RCC 7860 (cell line): Measurements from ENCODE around the gene TJAP1.

Experiments used
- DNase-seq: peaks from one replicate; pipeline ENCODE4 v3.0.0-alpha.2; 2015; ENCODE audit warnings: low spot score
- FAIRE-seq: peaks from 2 replicates; lab custom pipeline; 2012; peaks lifted over from hg19 to GRCh38; lab: Jason Lieb, UNC

The TJAP1 gene

DNA sequence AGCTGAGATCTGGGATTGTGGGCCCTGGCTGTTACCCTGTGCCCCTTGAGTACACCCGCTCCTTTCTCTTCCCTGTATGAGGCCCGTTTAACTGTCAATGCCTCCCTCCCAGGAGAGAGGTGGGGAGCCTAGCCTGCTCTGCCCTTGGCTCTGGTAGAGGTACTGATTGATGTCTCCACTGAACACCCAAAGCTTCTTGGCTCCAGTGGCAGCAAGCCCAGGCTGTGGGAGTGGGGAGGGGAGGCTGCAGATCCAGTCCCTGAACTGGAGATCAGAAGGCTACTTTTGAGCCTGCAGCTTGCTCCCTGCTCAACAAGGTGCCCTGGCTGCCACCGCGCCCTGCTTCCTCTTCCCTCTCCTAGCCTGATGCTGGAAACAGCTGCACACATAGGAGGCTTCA lies 25.3 kb downstream of the TJAP1 start:
- FAIRE-seq (no peak), DNase-seq (no peak)

DNA sequence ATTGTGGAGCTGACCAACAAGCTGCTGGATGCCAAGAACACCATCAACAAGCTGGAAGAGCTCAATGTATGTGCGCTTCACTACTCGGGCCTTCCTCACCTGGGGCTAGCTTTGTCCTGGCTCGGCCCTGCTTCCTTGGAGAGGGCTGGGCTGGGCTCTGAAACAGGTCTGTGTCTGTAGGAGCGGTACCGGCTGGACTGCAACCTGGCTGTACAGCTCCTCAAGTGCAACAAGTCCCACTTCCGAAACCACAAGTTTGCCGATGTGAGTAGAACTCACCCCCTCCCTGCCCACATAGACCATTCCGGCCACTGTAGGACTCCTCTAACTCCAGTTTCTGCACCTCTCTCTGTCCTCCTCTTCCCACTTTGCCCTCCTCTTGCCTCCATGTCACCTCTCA lies 26.1 kb downstream of the TJAP1 start:
- DNase-seq (no peak), FAIRE-seq (no peak)

DNA sequence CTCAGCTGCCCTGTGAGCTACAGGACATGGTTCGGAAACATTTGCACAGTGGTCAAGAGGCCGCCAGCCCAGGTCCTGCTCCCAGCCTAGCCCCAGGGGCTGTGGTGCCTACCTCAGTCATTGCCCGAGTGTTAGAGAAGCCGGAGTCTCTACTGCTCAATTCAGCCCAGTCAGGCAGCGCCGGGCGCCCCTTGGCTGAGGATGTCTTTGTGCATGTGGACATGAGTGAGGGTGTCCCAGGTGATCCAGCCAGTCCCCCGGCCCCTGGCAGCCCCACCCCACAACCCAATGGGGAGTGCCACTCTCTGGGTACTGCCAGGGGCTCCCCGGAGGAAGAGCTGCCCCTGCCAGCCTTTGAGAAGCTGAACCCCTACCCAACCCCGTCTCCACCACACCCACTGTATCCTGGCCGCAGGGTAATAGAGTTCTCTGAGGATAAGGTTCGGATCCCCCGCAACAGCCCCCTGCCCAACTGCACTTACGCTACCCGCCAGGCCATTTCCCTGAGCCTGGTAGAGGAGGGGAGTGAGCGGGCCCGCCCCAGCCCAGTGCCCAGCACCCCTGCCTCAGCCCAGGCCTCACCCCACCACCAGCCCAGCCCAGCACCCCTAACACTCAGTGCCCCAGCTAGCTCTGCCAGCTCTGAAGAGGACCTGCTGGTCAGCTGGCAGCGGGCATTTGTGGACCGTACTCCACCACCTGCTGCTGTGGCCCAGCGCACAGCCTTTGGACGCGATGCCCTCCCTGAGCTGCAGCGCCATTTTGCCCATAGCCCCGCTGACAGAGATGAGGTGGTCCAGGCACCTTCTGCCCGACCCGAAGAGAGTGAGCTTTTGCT lies 27.6 kb downstream of the TJAP1 start:
- FAIRE-seq (no peak), DNase-seq (no peak)

DNA sequence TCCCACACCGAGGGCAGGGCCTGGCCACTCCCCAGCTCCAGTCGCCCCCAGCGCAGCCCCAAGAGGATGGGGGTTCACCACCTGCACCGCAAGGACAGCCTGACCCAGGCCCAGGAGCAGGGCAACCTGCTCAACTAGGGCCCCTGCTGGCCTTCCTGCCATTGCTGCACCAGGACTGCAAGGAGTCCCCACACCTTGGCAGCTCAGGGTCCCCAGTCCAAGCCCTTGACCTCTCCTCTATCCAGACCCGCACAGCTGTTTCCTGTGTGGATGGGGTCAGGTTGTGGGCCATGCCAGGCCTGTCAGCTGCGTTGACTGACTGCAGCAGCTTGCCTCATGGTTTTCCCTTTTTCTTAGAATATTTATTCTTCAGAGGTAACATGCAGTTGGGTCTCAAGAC lies 28.3 kb downstream of the TJAP1 start:
- FAIRE-seq (no peak), DNase-seq (no peak)

DNA sequence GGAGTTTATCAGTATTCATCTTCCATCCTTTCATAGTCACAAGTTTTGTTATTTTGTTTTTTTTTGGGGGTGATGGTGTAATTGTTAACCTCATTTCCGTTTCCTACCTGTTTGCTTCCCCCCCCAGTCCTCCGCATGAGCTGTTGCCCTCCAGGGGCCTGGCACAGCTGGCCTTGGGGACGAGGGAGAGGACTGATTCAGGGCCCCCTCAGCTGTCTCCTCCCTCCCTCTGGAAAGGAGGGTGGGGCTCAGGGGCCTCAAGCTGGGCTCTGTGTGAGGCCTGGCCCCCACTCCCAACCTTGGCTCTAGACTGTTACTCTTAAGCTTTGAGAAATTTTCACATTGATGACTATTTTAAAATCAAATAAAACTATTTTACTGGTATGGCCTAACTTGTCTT lies 28.8 kb downstream of the TJAP1 start:
- FAIRE-seq = no peak
- DNase-seq = no peak

DNA sequence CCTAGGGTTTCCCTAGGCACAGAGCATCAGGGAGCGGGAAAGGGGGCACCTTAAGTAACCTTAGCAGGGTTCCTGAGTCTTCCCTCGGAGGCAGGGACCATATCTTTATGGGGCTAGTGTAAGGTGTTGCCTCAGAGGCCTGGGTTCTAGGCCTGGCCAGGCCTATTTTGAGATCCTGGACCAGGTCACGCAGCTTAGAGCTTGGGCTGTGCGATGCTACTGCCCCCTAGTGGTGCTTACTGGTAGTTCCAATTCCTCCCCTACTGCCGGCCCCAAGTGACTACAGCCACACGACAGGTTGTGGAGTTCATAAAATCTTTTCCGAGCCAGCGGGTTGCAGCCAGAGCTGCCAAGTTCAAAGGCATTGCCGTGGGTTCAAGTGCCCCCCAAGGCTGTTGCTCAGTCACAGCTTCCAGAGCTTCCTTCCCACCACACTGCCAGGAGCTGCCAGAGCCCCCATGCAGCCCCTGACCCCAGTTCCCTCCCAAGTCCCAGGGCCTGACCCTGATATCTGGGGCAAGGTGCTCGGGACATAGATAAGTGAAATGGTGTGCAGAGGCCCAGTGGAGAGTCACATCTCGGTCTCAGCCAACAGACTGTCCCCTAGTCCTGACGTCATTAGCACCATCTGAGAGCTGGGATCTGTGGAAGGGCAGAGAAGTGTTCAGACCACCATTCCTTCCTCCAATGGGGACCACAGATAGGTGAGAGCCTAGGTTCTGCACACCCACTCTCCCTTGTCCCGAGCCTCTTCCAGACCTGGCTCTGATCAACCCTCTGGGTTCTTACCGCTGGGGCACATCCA lies 29.5 kb downstream of the TJAP1 start:
- DNase-seq = peak; percentile 46
- no peak for FAIRE-seq

DNA sequence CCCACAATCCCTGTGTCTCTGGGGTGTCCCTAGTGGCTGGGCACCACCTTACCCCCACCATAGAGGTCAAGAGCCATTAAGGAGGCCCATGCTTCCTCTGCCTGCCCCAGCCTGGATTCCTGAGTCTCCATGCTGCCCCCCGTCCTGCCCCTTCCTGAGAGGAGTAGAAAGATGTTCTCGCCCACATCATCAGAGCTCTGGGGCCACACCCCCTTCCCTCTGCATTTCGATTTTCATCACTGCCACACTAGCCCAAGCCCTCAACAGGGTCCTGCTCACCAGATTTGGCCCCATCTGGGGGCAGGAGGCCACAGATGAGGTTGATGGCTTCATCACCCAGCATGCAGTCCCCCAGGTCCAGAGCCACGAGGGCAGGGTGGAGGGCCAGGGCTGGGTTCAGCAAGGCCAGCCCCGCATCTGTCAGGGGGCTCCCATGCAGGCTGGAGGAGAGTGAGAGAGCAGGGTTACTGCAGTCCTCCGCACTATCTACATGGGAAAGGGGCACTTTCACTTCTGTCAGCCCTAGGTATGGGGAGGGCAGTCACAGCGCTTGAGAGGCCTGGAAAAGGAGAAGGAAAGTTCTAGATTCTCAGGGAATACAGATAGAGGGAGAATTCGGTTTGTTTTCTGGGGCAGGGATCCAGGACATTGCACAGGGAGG lies 31.2 kb downstream of the TJAP1 start:
- no peak for DNase-seq
- FAIRE-seq = no peak

DNA sequence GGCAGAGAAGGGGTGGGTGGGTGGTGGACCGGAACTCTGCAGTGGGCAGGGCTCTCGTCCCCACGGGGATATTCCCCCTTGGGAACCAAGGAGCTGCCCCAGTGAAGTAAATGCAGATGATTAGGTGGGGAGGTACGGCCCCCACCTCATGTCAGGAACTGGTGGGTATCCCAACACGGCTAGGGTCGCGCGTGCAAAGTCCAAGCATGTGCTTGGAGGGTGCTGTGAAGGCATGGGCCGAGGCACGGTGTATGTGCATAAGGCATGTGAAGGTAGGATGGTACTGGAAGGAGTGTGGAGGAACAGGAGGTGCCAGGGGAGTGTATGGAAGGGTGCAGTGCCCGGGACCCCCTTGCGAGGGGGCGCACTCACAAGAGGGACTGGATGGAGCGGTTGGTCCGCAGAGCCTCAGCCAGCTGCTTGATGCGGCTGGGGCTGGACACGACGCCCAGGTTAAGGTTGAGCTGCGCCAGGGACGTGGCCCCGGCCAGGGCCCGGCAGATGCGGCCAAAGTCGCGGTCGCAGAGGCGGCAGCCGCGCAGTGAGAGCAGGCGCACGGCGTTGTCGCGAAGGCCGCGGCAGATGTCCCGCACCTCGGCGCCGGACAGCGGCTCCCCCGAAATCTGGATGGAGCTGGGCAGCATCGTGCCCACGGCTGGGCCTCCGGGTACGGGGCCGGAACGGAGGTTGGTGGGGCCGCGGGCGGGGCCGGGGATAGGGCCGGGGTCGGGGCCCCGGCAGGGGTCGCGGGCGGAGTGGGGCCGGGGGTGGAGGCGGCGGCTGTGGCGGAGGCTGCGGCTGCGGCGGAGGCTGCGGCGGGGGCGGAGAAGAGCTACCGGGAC lies 32.0 kb downstream of the TJAP1 start:
- DNase-seq (no peak), FAIRE-seq (no peak)

DNA sequence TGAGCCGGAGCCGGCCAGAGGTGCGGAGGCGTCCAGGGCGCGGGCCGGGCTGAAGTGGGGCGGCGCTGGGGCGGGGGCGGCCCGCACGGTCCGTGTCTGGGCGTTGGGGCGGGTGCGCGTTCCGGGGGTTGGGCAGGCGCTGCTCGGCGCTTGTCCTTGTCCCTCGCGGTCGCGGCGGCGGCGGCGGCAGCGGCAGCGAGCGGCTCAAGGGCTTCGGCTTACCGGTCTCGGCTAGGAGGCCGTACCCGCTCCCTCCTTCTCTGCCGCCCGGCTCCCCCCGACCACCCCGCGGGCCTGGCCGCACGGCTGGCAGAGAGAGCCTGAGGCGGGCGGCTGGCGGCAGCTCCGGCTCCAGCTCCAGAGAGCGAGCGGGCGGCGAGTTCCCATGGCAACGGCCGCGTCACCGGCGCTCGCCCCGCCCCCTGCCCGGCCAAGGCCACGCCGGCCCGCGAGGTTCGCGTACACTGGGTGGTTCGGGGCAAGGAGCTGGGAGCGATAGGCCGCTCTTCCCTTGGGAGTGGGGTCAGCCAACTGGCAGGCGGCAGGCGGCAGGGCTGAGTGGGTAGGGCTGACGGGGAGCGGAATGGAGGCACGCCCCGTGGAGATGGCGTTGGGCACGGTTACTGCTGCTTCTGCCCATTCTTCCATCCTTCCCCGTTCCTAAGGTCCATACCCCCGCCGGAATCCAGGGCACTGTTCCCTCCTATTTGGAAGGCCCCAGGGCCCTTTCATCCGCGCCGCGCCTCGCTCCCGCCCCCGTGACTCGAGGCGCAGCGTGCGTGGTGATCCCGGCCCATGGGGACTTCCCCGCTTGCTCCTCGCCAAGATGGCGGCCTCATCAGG lies 32.8 kb downstream of the TJAP1 start, which contains the start of gene LRRC73:
Gene LRRC73 (minus strand): TSS at position 363 of the 843 bp plus-strand sequence. CDS start 561 bp downstream, outside the sequence.
- DNase-seq (peak; percentile 43), FAIRE-seq (no peak)

DNA sequence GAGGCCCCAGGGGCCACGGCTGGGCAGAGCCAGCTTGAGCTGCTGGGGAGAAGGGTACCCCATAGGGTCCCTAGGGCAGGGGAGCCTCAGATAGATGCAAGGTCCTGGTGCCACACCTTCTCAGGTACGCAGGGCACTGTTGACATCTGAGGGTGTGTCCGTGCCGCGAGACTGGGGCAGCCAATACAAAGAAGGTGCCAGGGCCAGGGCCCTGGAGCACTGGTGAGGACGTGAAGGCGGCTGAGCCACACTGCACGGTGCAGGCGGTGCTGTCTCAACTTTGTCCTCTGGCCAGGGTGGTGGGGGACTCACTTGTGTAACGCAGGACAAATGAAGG lies 33.4 kb downstream of the TJAP1 start:
- DNase-seq = no peak
- no peak for FAIRE-seq

DNA sequence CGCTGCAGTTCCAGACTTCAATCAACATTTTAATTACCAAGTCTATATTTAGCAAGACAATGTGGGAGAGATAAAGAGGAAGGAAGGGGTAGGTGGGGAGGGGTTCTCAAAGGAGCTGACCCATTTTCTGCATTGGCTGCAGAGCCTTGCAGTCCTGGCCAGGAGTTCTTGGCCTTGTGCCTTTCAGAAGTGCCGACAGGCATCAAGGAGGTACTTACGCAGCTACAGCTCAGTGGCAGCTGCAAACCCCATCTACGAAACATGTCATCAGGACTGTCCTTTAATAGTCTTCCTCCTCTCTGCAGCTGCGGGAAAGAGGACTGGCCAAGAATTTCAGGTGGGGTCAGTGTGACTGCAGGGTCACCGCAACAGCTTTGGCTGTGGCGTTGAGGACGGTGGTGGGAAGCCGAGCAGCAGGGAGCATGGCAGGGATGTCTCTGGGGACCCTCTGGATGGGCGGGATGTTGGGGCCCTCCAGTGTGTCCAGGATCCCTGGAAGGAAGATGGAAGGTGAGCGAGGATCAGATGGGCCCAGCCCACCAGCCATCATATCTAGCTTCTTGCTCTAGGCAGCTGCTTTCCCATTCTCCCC lies 34.5 kb downstream of the TJAP1 start:
- no peak for FAIRE-seq
- DNase-seq = no peak

DNA sequence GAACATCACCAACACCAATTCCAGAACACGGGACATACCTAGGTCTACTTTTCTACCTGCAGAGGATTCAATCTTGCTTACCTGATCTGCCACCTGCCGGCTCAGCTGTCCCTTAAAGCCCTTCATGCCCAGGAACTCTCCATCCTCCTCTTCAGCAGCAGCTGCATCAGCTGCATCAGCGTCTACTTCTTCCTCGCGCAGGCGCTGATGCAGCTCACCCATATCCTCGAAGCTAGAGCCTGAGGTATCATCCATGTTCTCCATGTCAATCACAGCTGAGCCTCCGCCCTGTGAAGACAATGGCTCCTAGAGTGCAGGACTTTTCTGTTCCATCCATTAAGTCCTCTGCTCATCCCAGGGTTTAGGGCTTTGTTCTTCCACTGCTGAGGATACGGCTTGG lies 38.4 kb downstream of the TJAP1 start:
- FAIRE-seq (no peak), DNase-seq (no peak)

DNA sequence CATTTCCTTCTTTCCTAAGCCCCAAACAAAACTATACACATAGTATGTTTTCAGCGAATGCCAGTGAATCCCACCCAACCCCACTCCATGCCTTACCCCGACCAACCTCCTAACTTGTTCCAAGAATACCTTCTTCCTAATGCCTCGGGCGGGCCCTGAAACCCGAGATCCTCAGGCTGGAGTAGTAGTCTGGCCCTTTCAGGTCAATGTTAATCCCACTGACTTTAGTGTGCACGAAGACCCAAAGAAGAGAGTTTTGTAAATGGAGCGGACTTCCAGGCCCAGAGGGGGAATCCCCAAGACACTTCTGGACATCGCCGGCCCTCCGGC lies 39.0 kb downstream of the TJAP1 start:
- no peak for FAIRE-seq
- DNase-seq = no peak

DNA sequence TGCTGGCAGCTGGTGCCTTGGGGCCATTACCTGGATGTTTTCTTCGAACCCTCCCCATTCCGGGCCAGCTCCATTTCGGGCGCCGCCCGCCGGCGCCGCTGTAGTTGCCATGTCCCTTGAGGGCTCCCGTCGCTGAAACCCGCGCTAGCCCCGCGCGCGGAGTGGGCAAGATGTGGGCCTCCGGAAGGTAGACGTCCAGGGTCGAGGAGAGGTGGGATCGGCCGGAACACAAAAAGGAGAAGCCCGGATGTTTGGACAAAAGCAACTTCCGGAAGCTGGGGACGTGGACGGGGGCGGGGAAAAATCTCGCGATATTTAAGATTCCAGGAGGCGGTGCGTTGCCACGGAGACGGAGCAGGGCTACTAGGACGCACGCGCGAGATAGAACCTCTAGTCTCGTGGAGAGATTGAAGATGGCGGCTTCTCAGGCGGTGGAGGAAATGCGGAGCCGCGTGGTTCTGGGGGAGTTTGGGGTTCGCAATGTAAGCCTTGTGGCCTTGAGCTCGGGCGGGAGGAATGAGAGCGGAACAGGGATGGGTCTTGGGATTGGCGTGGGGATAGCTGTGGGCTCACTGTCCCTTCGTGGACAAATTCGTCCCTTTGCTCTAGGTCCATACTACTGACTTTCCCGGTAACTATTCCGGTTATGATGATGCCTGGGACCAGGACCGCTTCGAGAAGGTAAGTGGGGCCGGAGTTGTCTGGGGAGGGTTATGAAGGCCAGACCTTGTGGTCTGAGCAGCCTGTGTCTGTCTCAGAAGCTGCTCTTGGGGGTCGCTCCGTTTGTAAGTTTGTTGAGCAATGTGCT lies 39.5 kb downstream of the TJAP1 start, which contains the start of the genes POLR1C and YIPF3:
Gene POLR1C (plus strand): TSS at position 393 of the 808 bp plus-strand sequence. CDS start 21 bp downstream, at position 414.
Gene YIPF3 (minus strand): TSS at position 230 of the 808 bp plus-strand sequence. CDS start 119 bp downstream, at position 111.
- DNase-seq (peak; percentile 92), FAIRE-seq (peak; percentile 69)

DNA sequence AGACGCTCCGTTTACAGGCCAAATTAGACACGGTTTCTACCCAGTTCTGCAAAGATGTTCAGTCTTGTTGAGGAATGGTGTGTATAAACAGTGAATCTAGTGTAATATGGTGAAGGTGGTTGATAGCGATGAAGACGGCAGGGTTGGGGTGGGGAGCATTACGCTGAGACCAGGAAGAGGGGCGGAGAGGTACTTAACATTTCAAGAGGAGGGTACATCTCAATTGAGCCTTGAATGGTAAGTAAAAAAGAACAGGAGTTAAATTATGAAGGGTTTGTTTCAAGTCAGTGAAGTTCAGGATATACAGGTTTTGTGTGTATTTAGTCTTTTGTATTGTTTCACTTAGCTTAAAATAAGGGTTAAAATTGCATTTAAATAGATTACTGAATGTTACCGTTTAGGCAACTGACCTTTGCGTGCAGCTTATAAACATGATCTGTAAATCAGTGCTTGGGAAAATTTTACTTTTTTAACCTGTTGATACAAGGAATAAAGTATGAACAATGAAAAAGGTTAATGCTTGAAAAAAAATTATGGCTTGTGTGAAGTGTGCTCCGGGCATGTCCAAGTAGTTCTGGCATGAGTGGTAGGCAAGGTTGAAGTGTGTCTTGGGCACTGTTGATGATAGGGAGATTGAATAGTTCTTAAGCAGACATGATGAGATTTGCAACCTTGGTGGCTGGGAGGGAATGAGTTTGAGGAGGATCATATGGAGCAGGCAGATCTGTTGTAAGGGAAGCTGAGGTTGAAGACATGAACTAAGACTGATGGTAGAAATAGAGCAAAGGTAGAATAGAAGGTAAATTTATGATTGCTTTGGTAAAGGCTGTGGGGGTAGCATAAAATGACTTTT lies 40.4 kb downstream of the TJAP1 start:
- DNase-seq (no peak), FAIRE-seq (no peak)

DNA sequence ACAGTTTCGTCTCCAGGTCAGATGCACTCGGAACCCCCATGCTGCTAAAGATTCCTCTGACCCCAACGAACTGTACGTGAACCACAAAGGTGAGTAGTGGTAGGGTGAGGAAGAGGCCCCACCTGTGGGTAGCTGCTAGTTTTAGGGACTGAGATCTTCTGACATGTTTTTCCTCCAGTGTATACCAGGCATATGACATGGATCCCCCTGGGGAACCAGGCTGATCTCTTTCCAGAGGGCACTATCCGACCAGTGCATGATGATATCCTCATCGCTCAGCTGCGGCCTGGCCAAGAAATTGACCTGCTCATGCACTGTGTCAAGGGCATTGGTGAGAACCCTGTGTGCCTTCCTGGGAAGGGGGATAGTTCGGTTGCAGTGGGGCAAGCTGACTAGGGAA lies 42.7 kb downstream of the TJAP1 start:
- DNase-seq (no peak), FAIRE-seq (no peak)

DNA sequence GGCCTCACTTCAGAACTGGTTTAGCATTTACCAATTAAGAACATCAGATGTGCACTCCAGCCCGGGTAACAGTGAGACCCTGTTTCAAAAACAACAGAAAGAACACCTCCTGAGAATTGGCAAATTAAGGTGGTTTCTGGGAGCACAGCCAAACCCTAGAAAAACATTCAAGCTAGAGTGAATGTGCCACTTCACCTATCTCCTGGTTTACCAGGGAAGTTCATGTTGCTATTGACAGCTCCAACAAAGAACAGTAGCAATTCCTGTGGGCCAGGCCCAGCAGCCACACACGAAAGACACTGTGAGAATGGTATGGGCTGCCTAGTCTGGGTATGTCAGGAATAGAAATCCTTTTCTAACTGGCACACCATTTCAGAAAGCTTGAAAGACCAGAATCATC lies 44.5 kb downstream of the TJAP1 start:
- no peak for FAIRE-seq
- no peak for DNase-seq
